Measurements from ENCODE around the gene PRSS57.

The PRSS57 gene

GRCh38 chr19:652467-653389 lies 42.5 kb downstream of the PRSS57 start:
- DNase-seq (ENCODE audit: low read depth) = no peak

- no peak for DNase-seq (ENCODE audit: low read depth)
Observed at GRCh38 chr19:651991-652390, 43.3 kb downstream of the PRSS57 start.

GRCh38 chr19:651114-651818 lies 44.0 kb downstream of the PRSS57 start:
- no peak for DNase-seq (ENCODE audit: low read depth)

- no peak for DNase-seq (ENCODE audit: low read depth)
Observed at GRCh38 chr19:650121-650520, 45.1 kb downstream of the PRSS57 start.

- DNase-seq (ENCODE audit: low read depth) = no peak
Observed at GRCh38 chr19:648904-649801, 46.1 kb downstream of the PRSS57 start.

- DNase-seq (ENCODE audit: low read depth) = no peak
Observed at GRCh38 chr19:648305-648704, 46.9 kb downstream of the PRSS57 start.

GRCh38 chr19:647566-648284 lies 47.5 kb downstream of the PRSS57 start:
- DNase-seq (ENCODE audit: low read depth) = no peak

GRCh38 chr19:646779-647565 lies 48.3 kb downstream of the PRSS57 start:
- no peak for DNase-seq (ENCODE audit: low read depth)

- DNase-seq (ENCODE audit: low read depth) = no peak
Observed at GRCh38 chr19:645912-646778, 49.1 kb downstream of the PRSS57 start.

- DNase-seq (ENCODE audit: low read depth) = no peak
Observed at GRCh38 chr19:644789-645188, 50.5 kb downstream of the PRSS57 start.

GRCh38 chr19:644363-644762 lies 50.9 kb downstream of the PRSS57 start:
- DNase-seq (ENCODE audit: low read depth) = no peak

- no peak for DNase-seq (ENCODE audit: low read depth)
Observed at GRCh38 chr19:643736-644135, 51.5 kb downstream of the PRSS57 start.

- no peak for DNase-seq (ENCODE audit: low read depth)
Observed at GRCh38 chr19:642767-643727, 52.2 kb downstream of the PRSS57 start.

- DNase-seq (ENCODE audit: low read depth) = no peak
Observed at GRCh38 chr19:641702-642101, 53.5 kb downstream of the PRSS57 start.

GRCh38 chr19:640606-641189 lies 54.6 kb downstream of the PRSS57 start:
- no peak for DNase-seq (ENCODE audit: low read depth)

GRCh38 chr19:640161-640558 lies 55.1 kb downstream of the PRSS57 start:
- no peak for DNase-seq (ENCODE audit: low read depth)

GRCh38 chr19:639253-640160 lies 55.7 kb downstream of the PRSS57 start, which contains the start of gene FGF22:
FGF22 (plus strand) TSS chr19:639879; CDS start chr19:639926, 47 bp downstream.
- DNase-seq (ENCODE audit: low read depth) = peak; percentile 98
